Measurements from ENCODE around the gene MCCC1. TPM values are rescaled to one million over a fixed set of nuclear protein-coding genes. Genes with fewer than 3 reads are reported as not detected.

Gene MCCC1
- total RNA-seq, 2 donors from 2014 or later: 34.7 to 34.8 TPM

- WGBS, 2 experiments (ENCODE audit: insufficient coverage in 1 of 2, insufficient read length in 1 of 2): 98% methylated on average over 3 of the region's 3 CpGs; no CpG with 5 or more reads in 1 of the 2 experiments
- Mint-ChIP-seq H3K36me3 (ENCODE audit: low read depth) (peaks cover 2% of the 10 kb centered on the region), H3K4me1 (no peaks in the 10 kb centered on the region), H3K9me3 (peaks cover 27% of the 10 kb centered on the region), H3K27me3 (ENCODE audit: insufficient read depth) (no peaks in the 10 kb centered on the region), H3K4me3 (no peak overlapping the region), H3K27ac (no peak overlapping the region)
- H3K9me3 ChIP-seq (ENCODE audit: control insufficient read depth, low read length): peaks cover 25% of the 10 kb centered on the region
- H3K27me3 ChIP-seq (ENCODE audit: control insufficient read depth, insufficient read depth, low read length, poor library complexity, severe bottlenecking): no peaks in the 10 kb centered on the region
- H3K4me3 ChIP-seq (ENCODE audit: low read length): no peak overlapping the region
- no peak for TF ChIP-seq CTCF (conservative IDR thresholded peaks at IDR 0.05)
- no peaks in the 10 kb centered on the region for H3K36me3 ChIP-seq (ENCODE audit: control insufficient read depth, insufficient read depth, low read length)
- H3K9ac ChIP-seq (ENCODE audit: extremely low read depth, low read length, poor library complexity, severe bottlenecking): no peak overlapping the region
- H3K4me1 ChIP-seq (ENCODE audit: control insufficient read depth, insufficient read depth, low read length): no peaks in the 10 kb centered on the region
- no peak overlapping the region for H3K27ac ChIP-seq (ENCODE audit: low read depth, low read length)
- no peak for DNase-seq
Measured at GRCh38 chr3:183128709-183129108, 29.4 kb upstream of the MCCC1 start.

- Histone ChIP-seq H3K4me1 (ENCODE audit: control insufficient read depth, insufficient read depth, low read length) (peaks cover 3% of the 10 kb centered on the region), H3K4me3 (ENCODE audit: low read length) (no peak overlapping the region), H3K27me3 (ENCODE audit: control insufficient read depth, insufficient read depth, low read length, poor library complexity, severe bottlenecking) (no peaks in the 10 kb centered on the region), H3K27ac (ENCODE audit: low read depth, low read length) (no peak overlapping the region), H3K9me3 (ENCODE audit: control insufficient read depth, low read length) (peaks cover 13% of the 10 kb centered on the region), H3K9ac (ENCODE audit: extremely low read depth, low read length, poor library complexity, severe bottlenecking) (no peak overlapping the region), H3K36me3 (ENCODE audit: control insufficient read depth, insufficient read depth, low read length) (no peaks in the 10 kb centered on the region)
- peaks cover 9% of the 10 kb centered on the region for H3K9me3 Mint-ChIP-seq
- 81% methylated on average over 4 of the region's 4 CpGs; no CpG with 5 or more reads in 1 of the 2 experiments for WGBS, 2 experiments (ENCODE audit: insufficient coverage in 1 of 2, insufficient read length in 1 of 2)
- H3K27me3 Mint-ChIP-seq (ENCODE audit: insufficient read depth): peaks cover 1% of the 10 kb centered on the region
- TF ChIP-seq CTCF (conservative IDR thresholded peaks at IDR 0.05): no peak
- H3K4me1 Mint-ChIP-seq: peaks cover 6% of the 10 kb centered on the region
- H3K36me3 Mint-ChIP-seq (ENCODE audit: low read depth): peaks cover 2% of the 10 kb centered on the region
- H3K4me3 Mint-ChIP-seq: no peak overlapping the region
- DNase-seq: no peak
- no peak overlapping the region for H3K27ac Mint-ChIP-seq
Measured at GRCh38 chr3:183123891-183124290, 24.6 kb upstream of the MCCC1 start.

GRCh38 chr3:183122257-183122932, 23.1 kb upstream of the MCCC1 start:
- 43 to 83% methylated on average over 1 of the region's 2 CpGs for WGBS, 2 experiments (ENCODE audit: insufficient coverage in 1 of 2, insufficient read length in 1 of 2)
- Histone ChIP-seq H3K9ac (ENCODE audit: extremely low read depth, low read length, poor library complexity, severe bottlenecking) (no peak overlapping the region), H3K36me3 (ENCODE audit: control insufficient read depth, insufficient read depth, low read length) (no peaks in the 10 kb centered on the region), H3K4me3 (ENCODE audit: low read length) (no peak overlapping the region), H3K4me1 (ENCODE audit: control insufficient read depth, insufficient read depth, low read length) (peaks cover 3% of the 10 kb centered on the region), H3K27ac (ENCODE audit: low read depth, low read length) (no peak overlapping the region), H3K27me3 (ENCODE audit: control insufficient read depth, insufficient read depth, low read length, poor library complexity, severe bottlenecking) (no peaks in the 10 kb centered on the region), H3K9me3 (ENCODE audit: control insufficient read depth, low read length) (peaks cover 5% of the 10 kb centered on the region)
- Mint-ChIP-seq H3K27ac (no peak overlapping the region), H3K4me3 (no peak overlapping the region), H3K9me3 (no peaks in the 10 kb centered on the region), H3K4me1 (peaks cover 11% of the 10 kb centered on the region), H3K36me3 (ENCODE audit: low read depth) (no peaks in the 10 kb centered on the region), H3K27me3 (ENCODE audit: insufficient read depth) (peaks cover 1% of the 10 kb centered on the region)
- peak; percentile 60 for DNase-seq
- peak; percentile 97 for TF ChIP-seq CTCF (conservative IDR thresholded peaks at IDR 0.05)

All from endodermal cell (in vitro differentiated cells).